ENCODE results near the gene PHLDB3.

PHLDB3 gene

GRCh38 chr19:43462785-43463380, 41.7 kb downstream of the PHLDB3 start:
- no peak for TF ChIP-seq CTCF (IDR thresholded peaks at IDR 0.05; ENCODE audit: low read depth, low read length)
- no peak for DNase-seq (ENCODE audit: extremely low read depth, low read depth)

GRCh38 chr19:43462383-43462782, 42.2 kb downstream of the PHLDB3 start:
- no peak for TF ChIP-seq CTCF (IDR thresholded peaks at IDR 0.05; ENCODE audit: low read depth, low read length)
- no peak for DNase-seq (ENCODE audit: extremely low read depth, low read depth)

- TF ChIP-seq CTCF (IDR thresholded peaks at IDR 0.05; ENCODE audit: low read depth, low read length): no peak
- no peak for DNase-seq (ENCODE audit: extremely low read depth, low read depth)
Measured at GRCh38 chr19:43461303-43461702, 43.2 kb downstream of the PHLDB3 start.

- no peak for TF ChIP-seq CTCF (IDR thresholded peaks at IDR 0.05; ENCODE audit: low read depth, low read length)
- DNase-seq (ENCODE audit: extremely low read depth, low read depth): no peak
Measured at GRCh38 chr19:43460362-43461016, 44.1 kb downstream of the PHLDB3 start.

- TF ChIP-seq CTCF (IDR thresholded peaks at IDR 0.05; ENCODE audit: low read depth, low read length): no peak
- no peak for DNase-seq (ENCODE audit: extremely low read depth, low read depth)
Measured at GRCh38 chr19:43457809-43458208, 46.7 kb downstream of the PHLDB3 start.

GRCh38 chr19:43455321-43456113, 49.0 kb downstream of the PHLDB3 start:
- TF ChIP-seq CTCF (IDR thresholded peaks at IDR 0.05; ENCODE audit: low read depth, low read length): no peak
- no peak for DNase-seq (ENCODE audit: extremely low read depth, low read depth)

- no peak for TF ChIP-seq CTCF (IDR thresholded peaks at IDR 0.05; ENCODE audit: low read depth, low read length)
- DNase-seq (ENCODE audit: extremely low read depth, low read depth): no peak
Measured at GRCh38 chr19:43454031-43454430, 50.5 kb downstream of the PHLDB3 start.
